Ishikawa (cell line): ENCODE data around the gene DHCR7.

Experiments used
- CEBPB ChIP-seq: IDR thresholded peaks from 2 replicates; pipeline ENCODE4 v1.6.1; 2012
- CREB1 ChIP-seq: IDR thresholded peaks from 2 replicates; pipeline ENCODE4 v1.6.1; 2012; ENCODE audit warnings: low read depth
- EGR1 ChIP-seq: IDR thresholded peaks from 2 replicates; pipeline ENCODE4 v1.6.1; 2012
- EP300 ChIP-seq: IDR thresholded peaks from 2 replicates; pipeline ENCODE4 v1.6.1; 2012; ENCODE audit warnings: borderline replicate concordance
- FOXM1 ChIP-seq: IDR thresholded peaks from 2 replicates; pipeline ENCODE4 v1.6.1; 2012; ENCODE audit warnings: low read depth, borderline replicate concordance
- MAX ChIP-seq: IDR thresholded peaks from 2 replicates; pipeline ENCODE4 v1.6.1; 2012
- NFIC ChIP-seq: IDR thresholded peaks from 2 replicates; pipeline ENCODE4 v1.6.1; 2012
- RAD21 ChIP-seq: IDR thresholded peaks from 2 replicates; pipeline ENCODE4 v1.6.1; 2012; ENCODE audit warnings: low read depth
- REST ChIP-seq: IDR thresholded peaks from 2 replicates; pipeline ENCODE4 v1.6.1; 2012; ENCODE audit warnings: low read depth, mild to moderate bottlenecking
- TAF1 ChIP-seq: IDR thresholded peaks from 2 replicates; pipeline ENCODE4 v1.6.1; 2012; ENCODE audit warnings: low read depth, mild to moderate bottlenecking
- TCF12 ChIP-seq: IDR thresholded peaks from 2 replicates; pipeline ENCODE4 v1.6.1; 2012; ENCODE audit warnings: low read depth
- TEAD4 ChIP-seq: IDR thresholded peaks from 2 replicates; pipeline ENCODE4 v1.6.1; 2012
- USF1 ChIP-seq: IDR thresholded peaks from 2 replicates; pipeline ENCODE4 v1.6.1; 2012
- YY1 ChIP-seq: IDR thresholded peaks from 2 replicates; pipeline ENCODE4 v1.6.1; 2012; ENCODE audit warnings: low read depth
- ZBTB7A ChIP-seq: IDR thresholded peaks from 2 replicates; pipeline ENCODE4 v1.6.1; 2012; ENCODE audit warnings: low read depth

DHCR7 gene

GRCh38 chr11:71420455-71421241 lies 27.5 kb downstream of the DHCR7 start:
- TF ChIP-seq RAD21 = peak; percentile 87
- no peak for TF ChIP-seq TAF1

DNA sequence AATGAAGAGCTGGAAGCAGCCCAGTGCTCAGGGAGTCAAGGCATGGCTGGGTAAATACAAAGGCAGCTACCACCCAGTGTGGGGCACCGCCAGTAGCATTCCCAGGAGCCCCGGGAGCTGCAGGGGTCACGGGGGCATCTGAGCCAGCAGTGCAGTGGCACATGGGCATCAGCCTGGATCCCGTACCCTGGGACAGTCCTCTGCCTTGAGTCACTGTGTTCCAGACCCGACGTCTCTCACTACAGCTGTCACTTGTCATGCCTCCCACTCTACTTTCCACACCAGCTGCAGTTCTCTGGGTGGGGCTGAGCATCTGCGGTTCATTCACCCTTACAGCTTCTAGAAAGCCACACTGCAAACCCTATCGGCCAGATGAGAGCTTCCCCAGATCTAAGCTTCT lies 29.6 kb downstream of the DHCR7 start:
- no peak for TF ChIP-seq TCF12
- no peak for TF ChIP-seq NFIC
- no peak for TF ChIP-seq USF1
- no peak for TF ChIP-seq CREB1
- TF ChIP-seq RAD21 = no peak
- no peak for TF ChIP-seq EP300
- no peak for TF ChIP-seq TAF1
- no peak for TF ChIP-seq ZBTB7A
- TF ChIP-seq TEAD4 = no peak
- no peak for TF ChIP-seq CEBPB
- TF ChIP-seq EGR1 = no peak

GRCh38 chr11:71414645-71415044 lies 33.5 kb downstream of the DHCR7 start:
- TF ChIP-seq FOXM1 (no peak), NFIC (no peak), USF1 (no peak), REST (no peak), CREB1 (no peak), TAF1 (no peak), TEAD4 (no peak), EGR1 (no peak), TCF12 (no peak), EP300 (no peak), YY1 (no peak), CEBPB (no peak), RAD21 (no peak), ZBTB7A (no peak), MAX (no peak)

- TF ChIP-seq TCF12 (no peak), RAD21 (no peak), EGR1 (no peak), CREB1 (no peak), FOXM1 (no peak), TEAD4 (no peak), ZBTB7A (no peak), USF1 (no peak), CEBPB (no peak), TAF1 (no peak), YY1 (no peak), NFIC (no peak), EP300 (no peak), MAX (no peak), REST (no peak)
These were observed 37.7 kb downstream of the DHCR7 start for GRCh38 chr11:71410363-71410966.

DNA sequence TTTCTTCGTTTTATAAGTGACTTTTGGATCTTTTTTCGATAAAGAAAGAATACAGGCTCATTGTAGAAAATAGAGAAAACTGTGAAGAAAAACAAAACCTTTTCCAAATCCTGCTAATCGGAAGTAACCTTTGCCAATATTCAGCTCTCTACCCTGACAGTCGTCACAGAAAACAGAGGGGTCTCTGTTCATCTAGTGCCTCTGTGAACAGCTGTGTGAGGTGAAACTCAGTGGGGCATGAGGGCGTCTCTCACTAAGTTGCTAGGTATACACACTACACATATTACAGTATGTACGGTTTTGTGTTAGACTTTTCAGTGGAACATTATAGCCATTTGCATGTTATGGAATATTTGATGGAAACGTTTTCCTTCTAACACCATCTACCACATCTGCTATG lies 39.4 kb downstream of the DHCR7 start:
- TF ChIP-seq REST (no peak), YY1 (no peak), TCF12 (no peak), RAD21 (no peak), MAX (no peak), ZBTB7A (no peak), CEBPB (no peak), CREB1 (no peak), TEAD4 (no peak), USF1 (no peak), FOXM1 (no peak)
